Measurements from ENCODE around the gene NUP93.
A peak's percentile ranks its signal among the peaks of the same experiment; 100 is the strongest.

The NUP93 gene

DNA sequence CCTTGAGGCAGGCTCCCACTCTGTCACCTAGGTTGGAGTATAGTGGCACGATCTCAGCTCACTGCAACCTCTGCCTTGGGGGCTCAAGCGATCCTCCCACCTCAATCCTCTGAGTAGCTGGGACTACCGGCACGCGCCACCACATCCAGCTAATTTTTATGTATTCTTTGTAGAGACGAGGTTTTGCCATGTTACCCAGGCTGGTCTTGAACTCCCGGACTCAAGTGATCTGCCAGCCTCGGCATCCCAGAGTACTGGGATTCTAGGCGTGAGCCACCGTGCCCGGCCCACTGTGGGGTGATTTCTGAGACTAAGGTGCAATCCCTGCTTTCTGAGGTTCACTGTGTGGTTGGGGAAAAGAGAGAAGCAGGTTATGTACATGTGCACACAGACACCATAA lies 123.0 kb downstream of the NUP93 start:
- no peak overlapping the region for H3K4me3 ChIP-seq (ENCODE audit: low read depth, low read length)
- no peak for DNase-seq (ENCODE audit: low read depth)
- TF ChIP-seq POLR2A (IDR thresholded peaks at IDR 0.05; ENCODE audit: extremely low read depth, insufficient read length) (no peak), MYC (IDR thresholded peaks at IDR 0.05; ENCODE audit: low read depth, low read length) (no peak)
- TF ChIP-seq, protein P1, sequence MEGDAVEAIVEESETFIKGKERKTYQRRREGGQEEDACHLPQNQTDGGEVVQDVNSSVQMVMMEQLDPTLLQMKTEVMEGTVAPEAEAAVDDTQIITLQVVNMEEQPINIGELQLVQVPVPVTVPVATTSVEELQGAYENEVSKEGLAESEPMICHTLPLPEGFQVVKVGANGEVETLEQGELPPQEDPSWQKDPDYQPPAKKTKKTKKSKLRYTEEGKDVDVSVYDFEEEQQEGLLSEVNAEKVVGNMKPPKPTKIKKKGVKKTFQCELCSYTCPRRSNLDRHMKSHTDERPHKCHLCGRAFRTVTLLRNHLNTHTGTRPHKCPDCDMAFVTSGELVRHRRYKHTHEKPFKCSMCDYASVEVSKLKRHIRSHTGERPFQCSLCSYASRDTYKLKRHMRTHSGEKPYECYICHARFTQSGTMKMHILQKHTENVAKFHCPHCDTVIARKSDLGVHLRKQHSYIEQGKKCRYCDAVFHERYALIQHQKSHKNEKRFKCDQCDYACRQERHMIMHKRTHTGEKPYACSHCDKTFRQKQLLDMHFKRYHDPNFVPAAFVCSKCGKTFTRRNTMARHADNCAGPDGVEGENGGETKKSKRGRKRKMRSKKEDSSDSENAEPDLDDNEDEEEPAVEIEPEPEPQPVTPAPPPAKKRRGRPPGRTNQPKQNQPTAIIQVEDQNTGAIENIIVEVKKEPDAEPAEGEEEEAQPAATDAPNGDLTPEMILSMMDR (IDR thresholded peaks at IDR 0.05; ENCODE audit: low read depth, low read length) = no peak
- TF ChIP-seq, protein P2, sequence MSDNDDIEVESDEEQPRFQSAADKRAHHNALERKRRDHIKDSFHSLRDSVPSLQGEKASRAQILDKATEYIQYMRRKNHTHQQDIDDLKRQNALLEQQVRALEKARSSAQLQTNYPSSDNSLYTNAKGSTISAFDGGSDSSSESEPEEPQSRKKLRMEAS (IDR thresholded peaks at IDR 0.05; ENCODE audit: low read depth, low read length) = no peak

DNA sequence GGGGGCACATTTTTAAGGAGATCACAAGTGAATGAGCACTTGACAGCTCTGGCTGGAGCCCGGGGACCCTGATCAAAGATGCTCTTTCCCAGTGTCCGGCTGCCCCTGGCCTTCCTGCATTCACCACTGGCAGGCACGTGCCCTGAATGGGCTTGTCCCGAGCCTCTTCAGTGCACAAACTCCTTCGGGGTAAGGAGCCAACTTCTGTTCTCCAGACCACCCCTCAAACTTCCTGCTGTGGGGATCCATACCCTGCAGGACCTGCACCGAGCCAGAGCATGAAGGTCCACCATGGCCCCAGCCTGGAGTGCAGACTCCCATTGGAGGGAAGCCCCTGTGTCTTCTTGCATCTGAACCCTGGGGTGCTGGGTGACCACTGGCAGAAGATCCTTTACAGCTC lies 125.3 kb downstream of the NUP93 start:
- TF ChIP-seq, protein P2 (IDR thresholded peaks at IDR 0.05; ENCODE audit: low read depth, low read length) = no peak
- TF ChIP-seq POLR2A (IDR thresholded peaks at IDR 0.05; ENCODE audit: extremely low read depth, insufficient read length) (no peak), MYC (IDR thresholded peaks at IDR 0.05; ENCODE audit: low read depth, low read length) (no peak)
- TF ChIP-seq, protein P1 (IDR thresholded peaks at IDR 0.05; ENCODE audit: low read depth, low read length) = no peak
- DNase-seq (ENCODE audit: low read depth) = no peak
- no peak overlapping the region for H3K4me3 ChIP-seq (ENCODE audit: low read depth, low read length)

DNA sequence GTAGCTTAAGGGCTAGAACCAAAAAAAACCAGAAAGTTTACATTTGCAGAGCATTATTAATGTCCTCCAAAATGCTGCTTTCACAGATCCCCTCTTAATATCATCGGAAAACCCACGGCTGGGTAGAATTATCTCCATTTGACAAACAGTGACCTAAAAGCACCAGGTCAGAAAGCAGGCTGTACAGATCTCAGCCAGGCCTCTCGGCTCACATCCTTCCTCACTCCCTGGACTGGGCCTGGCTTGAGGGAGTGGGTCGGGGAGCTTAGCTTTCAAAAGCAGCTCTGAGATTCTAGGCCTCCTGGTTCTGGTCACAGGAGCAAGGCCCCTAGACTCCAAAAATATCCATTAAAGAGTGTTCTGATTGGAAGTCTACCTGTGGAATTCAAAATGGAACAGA lies 126.0 kb downstream of the NUP93 start:
- TF ChIP-seq POLR2A (IDR thresholded peaks at IDR 0.05; ENCODE audit: extremely low read depth, insufficient read length) = no peak
- TF ChIP-seq MYC (IDR thresholded peaks at IDR 0.05; ENCODE audit: low read depth, low read length) = no peak
- TF ChIP-seq, protein P2 (IDR thresholded peaks at IDR 0.05; ENCODE audit: low read depth, low read length) = no peak
- TF ChIP-seq, protein P1 (IDR thresholded peaks at IDR 0.05; ENCODE audit: low read depth, low read length) = no peak
- DNase-seq (ENCODE audit: low read depth) = no peak
- H3K4me3 ChIP-seq (ENCODE audit: low read depth, low read length) = no peak overlapping the region

DNA sequence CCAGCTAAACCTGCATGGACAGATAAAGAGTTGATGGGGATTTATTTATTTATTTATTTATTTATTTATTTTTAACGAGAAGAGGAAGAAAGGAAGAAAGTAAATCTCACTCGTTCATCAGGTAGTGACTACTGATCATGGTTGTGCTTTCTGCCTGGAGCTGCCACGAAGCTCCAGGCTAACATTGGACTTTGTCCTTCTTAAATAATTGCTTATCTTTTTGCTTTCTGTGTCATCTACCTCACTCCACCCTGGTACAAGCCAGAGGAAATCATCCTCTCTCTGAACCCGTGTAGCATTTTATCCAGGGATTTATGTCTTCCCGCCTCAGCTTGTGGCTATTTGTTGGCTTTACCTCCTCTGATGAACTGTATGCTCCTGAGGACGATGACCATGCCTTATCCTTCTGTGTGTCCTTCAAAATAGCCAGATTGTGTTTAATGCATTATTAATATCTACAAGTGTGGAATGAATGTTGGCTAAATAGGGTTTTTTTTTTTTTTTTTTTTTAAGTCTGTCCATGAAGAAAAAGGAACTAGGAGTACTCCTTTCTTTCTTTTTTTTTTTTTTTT lies 127.0 kb downstream of the NUP93 start:
- no peak overlapping the region for H3K4me3 ChIP-seq (ENCODE audit: low read depth, low read length)
- TF ChIP-seq MYC (IDR thresholded peaks at IDR 0.05; ENCODE audit: low read depth, low read length) (no peak), POLR2A (IDR thresholded peaks at IDR 0.05; ENCODE audit: extremely low read depth, insufficient read length) (no peak)
- TF ChIP-seq, protein P2 (IDR thresholded peaks at IDR 0.05; ENCODE audit: low read depth, low read length) = no peak
- TF ChIP-seq, protein P1 (IDR thresholded peaks at IDR 0.05; ENCODE audit: low read depth, low read length) = no peak
- DNase-seq (ENCODE audit: low read depth) = no peak

DNA sequence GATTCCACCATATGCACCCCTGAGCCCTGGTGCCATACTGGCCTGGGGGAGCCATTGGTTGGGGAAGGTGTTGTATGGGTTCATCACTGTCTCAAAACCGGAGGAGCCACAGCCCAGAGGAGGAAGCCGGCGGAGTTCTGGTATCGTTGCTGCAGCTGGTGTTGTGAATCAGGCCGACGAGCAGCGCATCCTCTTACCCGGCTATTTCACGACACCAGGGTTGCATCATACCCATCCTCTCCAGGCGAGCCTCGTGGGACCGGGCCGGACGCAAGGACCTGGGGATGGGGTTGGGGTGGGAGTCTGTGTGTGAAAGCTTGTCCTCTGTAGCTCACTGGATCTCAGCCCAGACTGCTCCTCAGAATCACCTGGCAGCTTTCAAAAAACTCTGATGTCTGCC lies 128.4 kb downstream of the NUP93 start:
- TF ChIP-seq, protein P2 (IDR thresholded peaks at IDR 0.05; ENCODE audit: low read depth, low read length) = peak; percentile 48; the same call in 1 of the 2 replicates
- TF ChIP-seq, protein P1 (IDR thresholded peaks at IDR 0.05; ENCODE audit: low read depth, low read length) = no peak
- TF ChIP-seq POLR2A (IDR thresholded peaks at IDR 0.05; ENCODE audit: extremely low read depth, insufficient read length) = no peak
- peak; percentile 71 for TF ChIP-seq MYC (IDR thresholded peaks at IDR 0.05; ENCODE audit: low read depth, low read length)
- DNase-seq (ENCODE audit: low read depth) = peak; percentile 85
- H3K4me3 ChIP-seq (ENCODE audit: low read depth, low read length) = no peak overlapping the region
